HFF-Myc (cell line): ENCODE data around the gene FNDC5.

Experiments
- DNase-seq: peaks from one replicate; pipeline ENCODE4 v3.0.0-alpha.2; 2011; ENCODE audit warnings: low read depth; ENCODE audit errors: extremely low read depth
- H3K4me3 ChIP-seq: replicated peaks from 2 replicates; pipeline ENCODE4 v1.5.1; 2011; ENCODE audit warnings: low read depth, mild to moderate bottlenecking, control low read depth, low read length
- TF ChIP-seq, protein P1 (sequence below): IDR thresholded peaks from 2 replicates; pipeline ENCODE4 v1.5.1; 2012; ENCODE audit warnings: mild to moderate bottlenecking, low read depth, low read length, control low read depth; ENCODE audit errors: missing control alignments

FNDC5 gene

DNA sequence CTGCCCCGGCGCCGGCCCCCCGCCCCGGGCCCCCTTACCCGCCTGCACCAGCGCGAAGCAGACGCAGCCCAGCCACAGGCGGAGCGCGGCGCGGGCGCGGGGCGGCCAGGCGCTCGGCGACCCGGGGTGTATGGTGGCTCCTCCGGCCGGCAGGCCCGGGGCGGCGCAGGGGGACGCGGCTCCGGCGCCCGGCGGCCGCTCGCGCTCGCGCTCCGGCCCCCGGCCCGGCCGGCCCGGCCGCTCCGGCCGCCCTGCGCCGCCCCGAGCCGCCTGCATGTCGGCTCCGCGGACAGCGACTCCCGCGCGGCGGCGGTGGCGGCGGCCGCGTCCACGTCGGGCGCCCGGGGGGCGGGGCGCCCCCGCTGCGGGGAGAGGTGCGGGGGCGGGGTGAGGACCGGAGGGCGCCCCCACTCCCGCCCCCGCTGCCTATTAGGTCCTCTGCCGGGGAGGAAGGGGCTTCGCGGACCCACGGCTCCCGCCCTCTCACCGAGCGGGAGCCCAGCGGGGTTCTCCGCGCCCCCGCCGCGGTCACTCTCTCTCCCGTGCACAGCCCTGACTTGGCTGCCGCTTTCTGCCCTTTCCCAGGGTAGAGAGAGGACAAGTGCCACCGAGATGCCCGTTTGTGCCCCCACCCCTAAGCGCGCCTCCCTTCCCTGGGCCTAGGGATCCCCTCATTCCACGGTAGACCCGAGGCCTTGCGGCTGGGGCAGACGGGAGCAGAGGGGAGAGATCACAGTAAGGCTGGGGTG lies at the start of gene FNDC5:
FNDC5 (minus strand) TSS at position 298 of the 749 bp plus-strand sequence.
- no peak for DNase-seq
- peak within 1 kb of the TSS; percentile 25 for H3K4me3 ChIP-seq
- TF ChIP-seq, protein P1, sequence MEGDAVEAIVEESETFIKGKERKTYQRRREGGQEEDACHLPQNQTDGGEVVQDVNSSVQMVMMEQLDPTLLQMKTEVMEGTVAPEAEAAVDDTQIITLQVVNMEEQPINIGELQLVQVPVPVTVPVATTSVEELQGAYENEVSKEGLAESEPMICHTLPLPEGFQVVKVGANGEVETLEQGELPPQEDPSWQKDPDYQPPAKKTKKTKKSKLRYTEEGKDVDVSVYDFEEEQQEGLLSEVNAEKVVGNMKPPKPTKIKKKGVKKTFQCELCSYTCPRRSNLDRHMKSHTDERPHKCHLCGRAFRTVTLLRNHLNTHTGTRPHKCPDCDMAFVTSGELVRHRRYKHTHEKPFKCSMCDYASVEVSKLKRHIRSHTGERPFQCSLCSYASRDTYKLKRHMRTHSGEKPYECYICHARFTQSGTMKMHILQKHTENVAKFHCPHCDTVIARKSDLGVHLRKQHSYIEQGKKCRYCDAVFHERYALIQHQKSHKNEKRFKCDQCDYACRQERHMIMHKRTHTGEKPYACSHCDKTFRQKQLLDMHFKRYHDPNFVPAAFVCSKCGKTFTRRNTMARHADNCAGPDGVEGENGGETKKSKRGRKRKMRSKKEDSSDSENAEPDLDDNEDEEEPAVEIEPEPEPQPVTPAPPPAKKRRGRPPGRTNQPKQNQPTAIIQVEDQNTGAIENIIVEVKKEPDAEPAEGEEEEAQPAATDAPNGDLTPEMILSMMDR, result no peak

- no peak for DNase-seq
- H3K4me3 ChIP-seq, result no peak overlapping the region
- TF ChIP-seq, protein P1, result no peak
Measured at GRCh38 chr1:32919811-32920733, 49.4 kb upstream of the FNDC5 start.

DNA sequence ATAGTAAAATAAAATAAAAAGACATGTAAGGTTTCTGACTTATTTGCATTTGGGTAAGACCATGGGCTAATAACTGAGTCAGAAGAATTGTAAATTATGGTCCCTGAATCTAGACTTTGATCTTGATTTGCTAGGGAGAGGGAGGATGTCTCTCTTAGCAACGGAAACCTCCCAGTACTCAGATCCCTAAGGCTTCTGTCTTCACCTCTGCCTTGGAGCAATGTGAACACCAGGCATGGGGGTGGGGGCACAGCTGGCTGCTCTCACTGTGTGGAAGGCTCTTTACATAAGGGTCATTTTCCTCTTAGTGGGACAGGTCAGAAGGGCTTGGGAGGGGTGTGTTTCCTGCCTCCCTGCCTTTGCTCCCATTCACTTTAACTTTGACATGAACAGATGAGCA lies 47.5 kb upstream of the FNDC5 start:
- TF ChIP-seq, protein P1, result no peak
- no peak overlapping the region for H3K4me3 ChIP-seq
- no peak for DNase-seq

DNA sequence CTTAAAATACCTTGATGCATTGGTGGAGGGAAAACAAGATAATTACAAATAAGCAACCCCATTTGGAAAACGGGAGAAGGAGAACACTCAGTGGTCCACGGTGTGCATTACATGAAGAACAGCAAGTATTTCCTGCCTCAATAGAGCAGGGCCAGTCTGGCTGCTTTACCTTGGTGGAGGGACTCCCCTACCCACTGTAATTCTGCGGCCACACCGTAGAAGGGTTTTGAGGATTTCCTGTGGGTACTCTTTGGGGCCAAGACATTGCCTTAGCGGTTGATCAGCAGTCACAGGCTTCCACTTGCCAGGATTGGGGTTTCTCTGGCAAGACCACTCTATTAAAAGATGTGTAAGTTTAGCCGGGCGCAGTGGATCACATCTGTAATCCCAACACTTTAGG lies 46.8 kb upstream of the FNDC5 start:
- TF ChIP-seq, protein P1, result no peak
- no peak for DNase-seq
- no peak overlapping the region for H3K4me3 ChIP-seq

DNA sequence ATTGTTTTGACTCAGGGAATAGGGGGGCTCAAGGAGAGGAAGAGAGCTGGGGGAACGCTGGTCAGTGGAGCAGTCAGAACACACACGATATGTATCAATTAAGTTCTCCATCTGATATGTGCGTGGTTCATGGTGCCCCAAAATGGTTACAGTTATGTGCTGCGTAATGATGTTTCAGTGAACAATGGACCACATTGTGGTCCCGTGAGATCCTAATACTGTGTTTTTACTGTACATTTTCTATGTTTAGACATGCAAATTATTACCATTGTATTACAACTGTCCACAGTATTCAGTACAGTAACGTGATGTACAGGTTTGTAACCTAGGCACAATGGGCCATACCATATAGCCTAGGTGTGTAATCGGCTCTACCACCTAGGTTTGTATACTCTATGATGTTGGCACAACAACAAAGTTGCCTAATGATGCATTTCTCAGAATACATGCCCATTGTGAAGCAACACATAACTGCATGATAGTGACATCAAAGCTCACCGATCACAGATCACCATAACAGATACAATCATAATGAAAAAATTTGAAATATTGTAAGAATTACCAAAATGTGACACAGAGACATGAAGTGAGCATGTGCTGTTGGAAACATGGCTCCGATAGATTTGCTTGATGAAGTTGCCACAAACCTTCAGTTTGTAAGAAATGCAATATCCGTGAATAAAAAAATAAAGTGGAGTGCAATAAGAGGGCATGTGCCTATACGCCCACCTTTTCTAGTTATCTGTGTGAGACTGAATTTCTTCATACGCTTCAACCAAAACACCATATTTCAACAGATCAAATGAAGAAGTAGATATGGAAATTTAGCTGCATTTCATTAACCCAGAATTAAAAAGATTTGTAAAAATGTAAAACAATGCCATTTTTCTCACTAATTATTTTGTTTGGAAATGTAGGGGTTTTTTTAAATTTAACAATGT lies 45.3 kb upstream of the FNDC5 start:
- H3K4me3 ChIP-seq, result no peak overlapping the region

More for the DNA sequence above, 45.3 kb upstream of the FNDC5 start:
- TF ChIP-seq, protein P1, result no peak
- no peak for DNase-seq
